22Rv1 (cell line): ENCODE data around the gene CTNNA3.

Experiments used
- ZFX ChIP-seq: fragments of 450-650 bp; IDR thresholded peaks from 2 replicates; pipeline ENCODE4 v1.6.1; 2017; ENCODE audit warnings: antibody characterized with exemption, borderline replicate concordance
- TF ChIP-seq, protein P1 (sequence below): fragments of 450-650 bp; IDR thresholded peaks from 2 replicates; pipeline ENCODE4 v1.5.1; 2017; ENCODE audit warnings: mild to moderate bottlenecking

DNA sequence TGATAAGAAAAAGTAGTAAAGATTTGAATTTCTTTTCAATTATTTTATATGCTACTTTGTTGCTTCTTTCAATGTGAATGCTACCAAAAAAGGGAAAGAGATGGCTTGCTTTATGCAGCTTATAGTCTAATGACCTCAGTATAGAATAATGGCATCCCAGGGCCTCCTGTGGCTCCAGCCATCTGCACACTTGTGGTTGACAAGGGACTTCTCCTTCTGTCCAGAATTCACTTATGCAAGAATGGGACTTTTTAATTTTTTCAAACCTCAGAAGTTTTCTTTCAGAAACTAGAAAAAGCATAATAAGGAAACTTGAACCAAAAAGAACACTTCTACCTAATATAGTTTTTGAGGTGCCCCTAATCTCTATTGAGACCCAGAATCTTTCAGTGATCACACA is 310.9 kb downstream of the CTNNA3 start:
- TF ChIP-seq, protein P1, sequence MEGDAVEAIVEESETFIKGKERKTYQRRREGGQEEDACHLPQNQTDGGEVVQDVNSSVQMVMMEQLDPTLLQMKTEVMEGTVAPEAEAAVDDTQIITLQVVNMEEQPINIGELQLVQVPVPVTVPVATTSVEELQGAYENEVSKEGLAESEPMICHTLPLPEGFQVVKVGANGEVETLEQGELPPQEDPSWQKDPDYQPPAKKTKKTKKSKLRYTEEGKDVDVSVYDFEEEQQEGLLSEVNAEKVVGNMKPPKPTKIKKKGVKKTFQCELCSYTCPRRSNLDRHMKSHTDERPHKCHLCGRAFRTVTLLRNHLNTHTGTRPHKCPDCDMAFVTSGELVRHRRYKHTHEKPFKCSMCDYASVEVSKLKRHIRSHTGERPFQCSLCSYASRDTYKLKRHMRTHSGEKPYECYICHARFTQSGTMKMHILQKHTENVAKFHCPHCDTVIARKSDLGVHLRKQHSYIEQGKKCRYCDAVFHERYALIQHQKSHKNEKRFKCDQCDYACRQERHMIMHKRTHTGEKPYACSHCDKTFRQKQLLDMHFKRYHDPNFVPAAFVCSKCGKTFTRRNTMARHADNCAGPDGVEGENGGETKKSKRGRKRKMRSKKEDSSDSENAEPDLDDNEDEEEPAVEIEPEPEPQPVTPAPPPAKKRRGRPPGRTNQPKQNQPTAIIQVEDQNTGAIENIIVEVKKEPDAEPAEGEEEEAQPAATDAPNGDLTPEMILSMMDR, result no peak
- TF ChIP-seq ZFX, result no peak
